GM12878 (cell line): Measurements from ENCODE around the gene PPP2R2B. TPM values are rescaled to one million over a fixed set of nuclear protein-coding genes. Genes with fewer than 3 reads are reported as not detected.

ENCODE experiments used
- ATAC-seq: fragments of 200-7000 bp; cut with Tn5 transposase; 3 replicates; pipeline ENCODE4 v1.9.1; 2020; ENCODE audit warnings: mild to moderate bottlenecking, moderate library complexity
- BruUV-seq: library from RNA; stranded (reverse); fragments of 400-500 nt; replicated peaks from 2 replicates; lab custom pipeline; 2021; lab: Mats Ljungman, UMichigan
- CTCF ChIA-PET: fragments of 300-600 bp; sonication (Branson Sonifier 250); formaldehyde crosslinking; extraction: SDS; loops from one replicate; lab custom pipeline; 2021; ENCODE audit warnings: inconsistent platforms; lab: Yijun Ruan, JAX
- POLR2A ChIA-PET: fragments of 350-600 bp; formaldehyde crosslinking; extraction: SDS; loops from one replicate; lab custom pipeline; 2021; ENCODE audit warnings: inconsistent platforms; lab: Charles Lee
- RAD21 ChIA-PET: fragments of 300-600 bp; sonication (Branson Sonifier 250); formaldehyde crosslinking; loops from one replicate; lab custom pipeline; 2023; ENCODE audit warnings: antibody characterized with exemption; ENCODE audit not compliant: unreplicated experiment; lab: Charles Lee
- SMC1A ChIA-PET: fragments of 300-600 bp; sonication (Branson Sonifier 250); formaldehyde crosslinking; loops from one replicate; lab custom pipeline; 2023; ENCODE audit not compliant: unreplicated experiment, uncharacterized antibody; lab: Charles Lee
- DNase-seq: peaks from one replicate; pipeline ENCODE4 v3.0.0-alpha.2; 2011; ENCODE audit warnings: low read depth, low spot score
- FAIRE-seq: peaks from 3 replicates; lab custom pipeline; 2011; peaks lifted over from hg19 to GRCh38; lab: Jason Lieb, UNC
- H2AFZ ChIP-seq: 2 replicates; pipeline ENCODE4 v1.6.0; 2011; ENCODE audit warnings: low read depth, low read length, control low read depth; ENCODE audit not compliant: control insufficient read depth
- H3K27ac ChIP-seq: 2 replicates; pipeline ENCODE4 v1.5.1; 2011; ENCODE audit warnings: control low read depth; ENCODE audit not compliant: control insufficient read depth, insufficient read depth
- H3K27me3 ChIP-seq, 2 experiments: replicated peaks in 1 of 2; 2 replicates each; pipeline versions ENCODE4 v1.6.0 to v1.6.1; 2011; ENCODE audit warnings: low read length in 1 of 2; ENCODE audit not compliant: control insufficient read depth in 2 of 2, insufficient read depth in 2 of 2
- H3K36me3 ChIP-seq, 2 experiments: 2 replicates each; pipeline ENCODE4 v1.5.1; 2011; ENCODE audit warnings: low read length in 1 of 2; ENCODE audit not compliant: control insufficient read depth in 2 of 2, insufficient read depth in 2 of 2
- H3K4me1 ChIP-seq: 2 replicates; pipeline ENCODE4 v1.6.1; 2011; ENCODE audit warnings: mild to moderate bottlenecking, low read length, moderate library complexity, mixed read lengths; ENCODE audit not compliant: control insufficient read depth, insufficient read depth
- H3K4me2 ChIP-seq: 2 replicates; pipeline ENCODE4 v1.6.0; 2011; ENCODE audit warnings: control low read depth; ENCODE audit not compliant: control insufficient read depth, insufficient read depth
- H3K4me3 ChIP-seq: fragments of 200-600 bp; sonication (generic); 2 replicates; pipeline ENCODE4 v1.5.1; 2016
- H3K79me2 ChIP-seq: 2 replicates; pipeline ENCODE4 v1.6.0; 2011; ENCODE audit warnings: low read length; ENCODE audit not compliant: control insufficient read depth, insufficient read depth
- H3K9ac ChIP-seq: 2 replicates; pipeline ENCODE4 v1.8.0; 2011; ENCODE audit warnings: low read length, control low read depth, mixed read lengths; ENCODE audit not compliant: control insufficient read depth, insufficient read depth
- H3K9me3 ChIP-seq: replicated peaks from 3 replicates; pipeline ENCODE4 v1.5.1; 2011; ENCODE audit warnings: mild to moderate bottlenecking, low read length; ENCODE audit not compliant: control insufficient read depth, insufficient read depth
- H4K20me1 ChIP-seq: 2 replicates; pipeline ENCODE4 v1.6.0; 2011; ENCODE audit not compliant: control insufficient read depth, insufficient read depth
- ELK1 ChIP-seq: IDR thresholded peaks from 2 replicates; pipeline ENCODE4 v1.6.1; 2012; ENCODE audit warnings: low read depth, low read length, improper control_type of control experiment
- NR2C2 ChIP-seq: IDR thresholded peaks from 2 replicates; pipeline ENCODE4 v1.6.1; 2011; ENCODE audit warnings: borderline replicate concordance, low read depth; ENCODE audit not compliant: control insufficient read depth, insufficient read length
- POU2F2 ChIP-seq: IDR thresholded peaks from 3 replicates; pipeline ENCODE4 v1.6.1; 2011; ENCODE audit warnings: low read depth, mild to moderate bottlenecking, low read length, borderline replicate concordance
- SUPT20H ChIP-seq: IDR thresholded peaks from 2 replicates; pipeline ENCODE4 v1.6.1; 2011; ENCODE audit warnings: low read depth, mild to moderate bottlenecking, low read length, moderate library complexity, borderline replicate concordance; ENCODE audit not compliant: control insufficient read depth
- YY1 ChIP-seq: IDR thresholded peaks from 2 replicates; pipeline ENCODE4 v1.6.1; 2011; ENCODE audit warnings: low read depth, mild to moderate bottlenecking, low read length
- ZBTB11 ChIP-seq: fragments of 450-650 bp; formaldehyde crosslinking; IDR thresholded peaks from 2 replicates; pipeline ENCODE4 v1.5.0; 2022; ENCODE audit warnings: mild to moderate bottlenecking, missing genetic modification characterization
- WGBS: methylation state at CpG from one replicate; pipeline ENCODE4 v1.1.6; 2016; ENCODE audit warnings: low lambda C conversion rate; ENCODE audit not compliant: insufficient replicate concordance, insufficient coverage; ENCODE audit errors: missing lambda C conversion rate; 5-methylcytosine and 5-hydroxymethylcytosine counted together
- in situ Hi-C: fragments of 300-500 bp; cut with MboI; formaldehyde crosslinking; loops from 9 replicates; pipeline ENCODE4 v1.14.3; 2018; ENCODE audit warnings: mixed read lengths
- intact Hi-C: fragments of 100-400 bp; cut with micrococcal nuclease; formaldehyde crosslinking; loops from one replicate; pipeline ENCODE4 v1.14.2; 2022; ENCODE audit not compliant: unreplicated experiment
- polyA plus RNA-seq, 11 experiments: library from polyadenylated mRNA; depleted of rRNA in 4 of 11; unstranded in 6 of 11; stranded (reverse) in 5 of 11; fragments of >200 nt; fragmentation: Nextera tagmentation in 4 of 11; fragmentation: Illumina TruSeq in 1 of 11; extraction: Ambion mirVana in 4 of 11; extraction: Trizol in 1 of 11; gene quantifications; 1 replicate in 1 of 11; 2 replicates in 10 of 11; pipeline versions ENCODE4 v1.2.1 to v1.2.3, GENCODE V29; 2011 to 2016; ENCODE audit warnings: inconsistent platforms in 2 of 11, missing spikeins in 2 of 11, low read depth in 1 of 11
- total RNA-seq, 4 experiments: library from RNA; depleted of rRNA in 3 of 4; stranded (reverse); fragments of >200 nt in 3 of 4; fragmentation: Illumina TruSeq in 1 of 4; extraction: Trizol in 1 of 4; gene quantifications; 2 replicates each; pipeline versions ENCODE4 v1.2.1 to v1.2.3, GENCODE V29; 2013 to 2021

PPP2R2B gene
- total and polyA plus RNA-seq, 10 of the 15 experiments (the other 5 are each of a cell fraction or from before 2014, with no cell fraction given): not detected

GRCh38 chr5:146720107-146720506 lies 158.4 kb downstream of the PPP2R2B start:
- DNase-seq (no peak), FAIRE-seq (no peak)
- no peaks in the 10 kb centered on the region; a peak in 1 of 4 replicates for H3K27me3 ChIP-seq
- no peaks in the 10 kb centered on the region for H3K79me2 ChIP-seq
- H3K9me3 ChIP-seq: no peaks in the 10 kb centered on the region
- POLR2A ChIA-PET: no interaction called here
- in situ Hi-C loops: no loop called here
- no peaks in the 10 kb centered on the region for H4K20me1 ChIP-seq
- intact Hi-C loops: no loop called here
- no peak overlapping the region for H3K4me2 ChIP-seq
- no peaks in the 10 kb centered on the region for H3K36me3 ChIP-seq
- H3K27ac ChIP-seq: no peak overlapping the region
- SMC1A ChIA-PET: no interaction called here
- no peak overlapping the region for H3K9ac ChIP-seq
- RAD21 ChIA-PET: no interaction called here
- H2AFZ ChIP-seq: no peak overlapping the region
- no TSS peak for BruUV-seq
- no peak for TF ChIP-seq POU2F2
- TF ChIP-seq YY1: no peak
- no peak for TF ChIP-seq ELK1
- no peak for TF ChIP-seq NR2C2
- no peak for TF ChIP-seq ZBTB11 (CRISPR knock-in tag)
- no peak for TF ChIP-seq SUPT20H
- TF ChIP-seq, all 136 proteins: peak for 0
- CTCF ChIA-PET: no interaction called here
- H3K4me3 ChIP-seq: no peak overlapping the region
- no peaks in the 10 kb centered on the region for H3K4me1 ChIP-seq
- no peak for ATAC-seq
- 0% methylated on average over 1 of the region's 1 CpG for WGBS
